ENCODE measurements around the gene CACNA1G.

DNA sequence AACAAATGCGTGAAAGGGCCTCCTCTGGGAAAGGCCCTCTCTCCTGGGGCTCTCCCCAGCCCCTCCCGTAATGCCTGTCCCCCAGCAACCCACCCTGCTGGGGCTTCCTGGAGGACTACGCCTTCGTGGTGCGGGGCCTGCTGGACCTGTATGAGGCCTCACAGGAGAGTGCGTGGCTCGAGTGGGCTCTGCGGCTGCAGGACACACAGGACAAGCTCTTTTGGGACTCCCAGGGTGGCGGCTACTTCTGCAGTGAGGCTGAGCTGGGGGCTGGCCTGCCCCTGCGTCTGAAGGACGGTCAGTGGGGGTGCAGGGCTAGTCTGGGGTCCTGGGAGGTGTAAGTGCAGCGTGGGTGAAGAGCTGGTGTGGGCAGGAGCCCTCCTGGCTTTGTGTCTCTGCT lies 8.6 kb upstream of the CACNA1G start:
- TF ChIP-seq, protein P1, sequence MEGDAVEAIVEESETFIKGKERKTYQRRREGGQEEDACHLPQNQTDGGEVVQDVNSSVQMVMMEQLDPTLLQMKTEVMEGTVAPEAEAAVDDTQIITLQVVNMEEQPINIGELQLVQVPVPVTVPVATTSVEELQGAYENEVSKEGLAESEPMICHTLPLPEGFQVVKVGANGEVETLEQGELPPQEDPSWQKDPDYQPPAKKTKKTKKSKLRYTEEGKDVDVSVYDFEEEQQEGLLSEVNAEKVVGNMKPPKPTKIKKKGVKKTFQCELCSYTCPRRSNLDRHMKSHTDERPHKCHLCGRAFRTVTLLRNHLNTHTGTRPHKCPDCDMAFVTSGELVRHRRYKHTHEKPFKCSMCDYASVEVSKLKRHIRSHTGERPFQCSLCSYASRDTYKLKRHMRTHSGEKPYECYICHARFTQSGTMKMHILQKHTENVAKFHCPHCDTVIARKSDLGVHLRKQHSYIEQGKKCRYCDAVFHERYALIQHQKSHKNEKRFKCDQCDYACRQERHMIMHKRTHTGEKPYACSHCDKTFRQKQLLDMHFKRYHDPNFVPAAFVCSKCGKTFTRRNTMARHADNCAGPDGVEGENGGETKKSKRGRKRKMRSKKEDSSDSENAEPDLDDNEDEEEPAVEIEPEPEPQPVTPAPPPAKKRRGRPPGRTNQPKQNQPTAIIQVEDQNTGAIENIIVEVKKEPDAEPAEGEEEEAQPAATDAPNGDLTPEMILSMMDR (IDR thresholded peaks at IDR 0.05): no peak
- TF ChIP-seq ZNF416 (CRISPR knock-in tag; IDR thresholded peaks at IDR 0.05) (no peak), SP1 (CRISPR knock-in tag; conservative IDR thresholded peaks at IDR 0.05) (no peak), CREB1 (CRISPR knock-in tag; IDR thresholded peaks at IDR 0.05) (no peak), ELF4 (CRISPR knock-in tag; IDR thresholded peaks at IDR 0.05; ENCODE audit: low read depth) (no peak), FOXK1 (CRISPR knock-in tag; IDR thresholded peaks at IDR 0.05) (no peak), NR1H2 (CRISPR knock-in tag; IDR thresholded peaks at IDR 0.05) (no peak)
- TF ChIP-seq, protein P2, sequence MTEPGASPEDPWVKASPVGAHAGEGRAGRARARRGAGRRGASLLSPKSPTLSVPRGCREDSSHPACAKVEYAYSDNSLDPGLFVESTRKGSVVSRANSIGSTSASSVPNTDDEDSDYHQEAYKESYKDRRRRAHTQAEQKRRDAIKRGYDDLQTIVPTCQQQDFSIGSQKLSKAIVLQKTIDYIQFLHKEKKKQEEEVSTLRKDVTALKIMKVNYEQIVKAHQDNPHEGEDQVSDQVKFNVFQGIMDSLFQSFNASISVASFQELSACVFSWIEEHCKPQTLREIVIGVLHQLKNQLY (CRISPR knock-in tag; IDR thresholded peaks at IDR 0.05): no peak
- TF ChIP-seq, protein P3, sequence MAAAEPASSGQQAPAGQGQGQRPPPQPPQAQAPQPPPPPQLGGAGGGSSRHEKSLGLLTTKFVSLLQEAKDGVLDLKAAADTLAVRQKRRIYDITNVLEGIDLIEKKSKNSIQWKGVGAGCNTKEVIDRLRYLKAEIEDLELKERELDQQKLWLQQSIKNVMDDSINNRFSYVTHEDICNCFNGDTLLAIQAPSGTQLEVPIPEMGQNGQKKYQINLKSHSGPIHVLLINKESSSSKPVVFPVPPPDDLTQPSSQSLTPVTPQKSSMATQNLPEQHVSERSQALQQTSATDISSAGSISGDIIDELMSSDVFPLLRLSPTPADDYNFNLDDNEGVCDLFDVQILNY (CRISPR knock-in tag; IDR thresholded peaks at IDR 0.05): no peak
- TF ChIP-seq, protein P4, sequence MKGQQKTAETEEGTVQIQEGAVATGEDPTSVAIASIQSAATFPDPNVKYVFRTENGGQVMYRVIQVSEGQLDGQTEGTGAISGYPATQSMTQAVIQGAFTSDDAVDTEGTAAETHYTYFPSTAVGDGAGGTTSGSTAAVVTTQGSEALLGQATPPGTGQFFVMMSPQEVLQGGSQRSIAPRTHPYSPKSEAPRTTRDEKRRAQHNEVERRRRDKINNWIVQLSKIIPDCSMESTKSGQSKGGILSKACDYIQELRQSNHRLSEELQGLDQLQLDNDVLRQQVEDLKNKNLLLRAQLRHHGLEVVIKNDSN (CRISPR knock-in tag; IDR thresholded peaks at IDR 0.05): no peak
- TF ChIP-seq, protein P5, sequence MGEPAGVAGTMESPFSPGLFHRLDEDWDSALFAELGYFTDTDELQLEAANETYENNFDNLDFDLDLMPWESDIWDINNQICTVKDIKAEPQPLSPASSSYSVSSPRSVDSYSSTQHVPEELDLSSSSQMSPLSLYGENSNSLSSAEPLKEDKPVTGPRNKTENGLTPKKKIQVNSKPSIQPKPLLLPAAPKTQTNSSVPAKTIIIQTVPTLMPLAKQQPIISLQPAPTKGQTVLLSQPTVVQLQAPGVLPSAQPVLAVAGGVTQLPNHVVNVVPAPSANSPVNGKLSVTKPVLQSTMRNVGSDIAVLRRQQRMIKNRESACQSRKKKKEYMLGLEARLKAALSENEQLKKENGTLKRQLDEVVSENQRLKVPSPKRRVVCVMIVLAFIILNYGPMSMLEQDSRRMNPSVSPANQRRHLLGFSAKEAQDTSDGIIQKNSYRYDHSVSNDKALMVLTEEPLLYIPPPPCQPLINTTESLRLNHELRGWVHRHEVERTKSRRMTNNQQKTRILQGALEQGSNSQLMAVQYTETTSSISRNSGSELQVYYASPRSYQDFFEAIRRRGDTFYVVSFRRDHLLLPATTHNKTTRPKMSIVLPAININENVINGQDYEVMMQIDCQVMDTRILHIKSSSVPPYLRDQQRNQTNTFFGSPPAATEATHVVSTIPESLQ (CRISPR knock-in tag; IDR thresholded peaks at IDR 0.05): no peak
- TF ChIP-seq, protein P6, sequence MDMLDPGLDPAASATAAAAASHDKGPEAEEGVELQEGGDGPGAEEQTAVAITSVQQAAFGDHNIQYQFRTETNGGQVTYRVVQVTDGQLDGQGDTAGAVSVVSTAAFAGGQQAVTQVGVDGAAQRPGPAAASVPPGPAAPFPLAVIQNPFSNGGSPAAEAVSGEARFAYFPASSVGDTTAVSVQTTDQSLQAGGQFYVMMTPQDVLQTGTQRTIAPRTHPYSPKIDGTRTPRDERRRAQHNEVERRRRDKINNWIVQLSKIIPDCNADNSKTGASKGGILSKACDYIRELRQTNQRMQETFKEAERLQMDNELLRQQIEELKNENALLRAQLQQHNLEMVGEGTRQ (CRISPR knock-in tag; IDR thresholded peaks at IDR 0.05): no peak
- TF ChIP-seq, protein P7, sequence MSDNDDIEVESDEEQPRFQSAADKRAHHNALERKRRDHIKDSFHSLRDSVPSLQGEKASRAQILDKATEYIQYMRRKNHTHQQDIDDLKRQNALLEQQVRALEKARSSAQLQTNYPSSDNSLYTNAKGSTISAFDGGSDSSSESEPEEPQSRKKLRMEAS (CRISPR knock-in tag; IDR thresholded peaks at IDR 0.05): no peak
